Activated CD4-positive, alpha-beta T cell treated with anti-CD3 and anti-CD28 coated beads for 48 hours (primary cell): Measurements from ENCODE around the gene SOX18.

Experiments
- DNase-seq: peaks from one replicate; pipeline ENCODE4 v3.0.0-alpha.2; 2020

Gene SOX18

GRCh38 chr20:64080013-64080812 is 30.8 kb upstream of the SOX18 start, which contains the start of gene OPRL1:
TSS of gene OPRL1 (plus strand) at chr20:64080082. CDS start at chr20:64092721, 12,639 bp downstream.
- DNase-seq = peak; percentile 40

DNA sequence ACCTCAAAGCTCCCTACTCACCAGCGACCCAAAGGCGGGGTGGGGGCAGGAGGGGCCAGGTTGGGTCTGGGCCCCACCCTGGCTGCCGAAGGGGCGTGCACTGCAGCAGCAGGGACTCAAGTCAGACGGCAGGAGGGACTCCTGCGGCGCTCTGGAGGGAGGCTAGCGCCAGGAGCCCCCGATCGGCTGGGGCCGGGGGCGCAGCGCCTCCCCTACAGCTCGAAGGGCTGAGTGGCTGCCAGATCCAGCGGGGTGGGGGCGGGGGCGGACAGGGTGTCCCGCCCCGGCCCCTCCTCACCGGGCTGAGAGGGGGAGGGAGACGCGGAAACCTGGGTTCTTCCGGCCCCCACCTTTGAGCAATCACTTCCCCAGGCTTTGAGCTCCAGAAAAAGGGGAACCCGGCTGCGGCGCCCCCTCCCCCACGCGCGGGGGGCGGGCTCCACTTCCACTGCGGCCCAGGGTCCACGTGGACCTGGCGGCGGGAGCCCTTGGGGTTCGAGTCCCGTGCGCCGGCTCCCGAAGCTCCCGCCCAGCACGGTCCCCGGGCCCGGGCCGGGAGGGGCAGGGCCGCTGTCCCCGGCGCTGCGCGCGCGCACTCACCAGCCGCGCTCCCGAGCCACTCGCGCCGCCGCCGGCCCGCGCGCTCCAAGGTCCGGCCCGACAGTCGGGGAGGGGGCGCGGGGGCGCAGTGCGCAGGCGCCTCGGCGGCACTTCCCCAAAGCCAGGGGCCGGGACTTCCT is 30.0 kb upstream of the SOX18 start, which contains the start of gene RGS19:
Gene RGS19, minus strand, starts transcription at position 246 of the 740 bp plus-strand sequence. CDS start 2,632 bp downstream, outside the sequence.
- peak; percentile 64 for DNase-seq

GRCh38 chr20:64078934-64079272 is 29.5 kb upstream of the SOX18 start:
- no peak for DNase-seq

DNA sequence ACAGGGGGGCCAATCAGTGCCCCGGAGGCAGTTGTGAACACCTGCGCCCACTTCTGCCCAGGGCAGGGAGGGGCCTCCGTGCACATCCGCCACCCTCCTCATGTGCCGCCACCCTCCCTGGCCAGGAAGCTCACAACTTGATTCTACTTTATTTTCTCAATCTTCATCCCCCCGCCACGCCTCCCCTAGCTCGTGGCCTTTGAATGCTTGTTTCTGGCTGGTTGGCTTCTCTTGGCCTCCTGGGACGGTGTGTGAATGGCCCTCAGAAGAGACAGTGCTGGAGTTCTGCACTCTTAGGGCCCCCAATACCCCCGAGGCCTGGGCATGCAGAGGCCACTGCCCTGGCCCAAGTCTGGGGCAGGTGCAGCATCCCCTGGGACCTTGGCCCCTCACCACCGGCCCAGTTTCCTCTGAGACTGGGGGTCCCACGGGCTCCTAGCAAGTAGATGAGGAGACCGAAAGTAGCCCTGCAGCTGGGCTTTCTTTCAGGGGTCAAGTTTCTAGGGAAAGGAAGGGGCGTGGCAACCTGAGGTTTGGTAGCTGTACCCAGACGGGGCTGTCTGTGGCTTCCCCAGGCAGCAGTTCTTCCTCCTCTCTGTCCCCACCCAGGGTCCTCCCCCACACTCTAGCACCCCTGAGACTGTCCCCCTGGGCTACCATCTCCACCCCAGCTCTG is 28.6 kb upstream of the SOX18 start:
- peak; percentile 68 for DNase-seq

GRCh38 chr20:64077541-64077875 is 28.1 kb upstream of the SOX18 start:
- no peak for DNase-seq

DNA sequence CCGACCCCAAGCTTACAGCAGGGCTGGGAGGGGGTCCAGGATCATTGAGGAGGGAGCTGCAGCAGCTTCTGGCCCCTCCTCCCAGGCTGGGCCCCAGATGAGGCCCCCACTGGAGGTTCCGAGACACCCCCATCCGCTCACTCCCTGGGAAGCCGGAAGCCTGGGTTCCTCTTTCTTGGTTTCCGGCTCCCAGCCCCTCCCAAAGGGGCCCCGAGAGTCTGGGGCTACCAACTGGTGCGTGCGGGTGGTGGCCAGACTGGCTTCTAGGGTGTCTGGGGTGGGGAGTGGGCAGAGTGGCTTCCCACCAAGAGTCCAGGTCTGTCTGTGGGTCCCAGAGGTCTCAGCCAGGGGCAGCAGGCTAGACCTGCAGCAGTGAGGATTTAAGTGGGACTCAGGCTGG is 27.7 kb upstream of the SOX18 start:
- peak; percentile 52 for DNase-seq

- no peak for DNase-seq
Observed at GRCh38 chr20:64076061-64076997, 26.9 kb upstream of the SOX18 start.

GRCh38 chr20:64075556-64075955 is 26.1 kb upstream of the SOX18 start:
- DNase-seq = no peak

- DNase-seq = no peak
Observed at GRCh38 chr20:64074963-64075362, 25.5 kb upstream of the SOX18 start.

- DNase-seq = no peak
Observed at GRCh38 chr20:64074184-64074789, 24.8 kb upstream of the SOX18 start.

DNA sequence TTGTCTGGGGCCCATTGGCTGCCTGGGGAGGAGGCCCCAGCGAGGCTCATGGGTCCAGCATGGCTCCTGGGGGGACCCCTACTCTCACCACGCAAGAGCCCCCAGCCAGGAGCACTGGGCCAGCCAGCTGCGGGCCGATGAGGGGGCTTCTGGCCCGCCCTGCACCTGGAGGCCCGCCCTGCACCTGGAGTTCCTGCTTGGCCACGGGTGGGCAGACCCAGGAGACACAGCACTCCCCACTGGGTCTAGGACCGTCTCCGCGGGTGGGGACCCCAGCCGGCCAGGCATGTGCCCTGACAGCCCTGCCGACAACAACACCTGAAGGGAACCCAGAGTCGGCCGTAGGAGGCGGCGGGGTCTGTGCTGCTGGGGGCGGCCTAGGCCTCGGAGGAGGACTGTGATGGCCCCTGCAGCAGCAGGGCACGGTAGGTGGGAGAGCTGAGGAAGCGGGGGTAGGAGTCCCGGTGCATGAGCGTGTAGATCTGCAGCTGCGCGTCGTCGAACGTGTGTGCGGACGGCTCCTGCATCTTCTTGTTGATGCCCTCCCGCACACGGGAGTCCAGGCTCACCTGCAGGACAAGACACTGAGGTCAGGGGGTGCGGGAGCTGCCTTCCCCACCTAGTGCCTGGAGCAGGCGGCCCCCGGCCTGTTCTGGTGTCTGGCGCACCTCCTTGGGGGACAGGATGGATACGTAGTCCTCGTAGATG is 24.2 kb upstream of the SOX18 start:
- DNase-seq = no peak

GRCh38 chr20:64072498-64073063 is 23.1 kb upstream of the SOX18 start:
- no peak for DNase-seq

- no peak for DNase-seq
Observed at GRCh38 chr20:64071341-64072332, 22.2 kb upstream of the SOX18 start.

GRCh38 chr20:64070244-64070993 is 21.0 kb upstream of the SOX18 start:
- no peak for DNase-seq

DNA sequence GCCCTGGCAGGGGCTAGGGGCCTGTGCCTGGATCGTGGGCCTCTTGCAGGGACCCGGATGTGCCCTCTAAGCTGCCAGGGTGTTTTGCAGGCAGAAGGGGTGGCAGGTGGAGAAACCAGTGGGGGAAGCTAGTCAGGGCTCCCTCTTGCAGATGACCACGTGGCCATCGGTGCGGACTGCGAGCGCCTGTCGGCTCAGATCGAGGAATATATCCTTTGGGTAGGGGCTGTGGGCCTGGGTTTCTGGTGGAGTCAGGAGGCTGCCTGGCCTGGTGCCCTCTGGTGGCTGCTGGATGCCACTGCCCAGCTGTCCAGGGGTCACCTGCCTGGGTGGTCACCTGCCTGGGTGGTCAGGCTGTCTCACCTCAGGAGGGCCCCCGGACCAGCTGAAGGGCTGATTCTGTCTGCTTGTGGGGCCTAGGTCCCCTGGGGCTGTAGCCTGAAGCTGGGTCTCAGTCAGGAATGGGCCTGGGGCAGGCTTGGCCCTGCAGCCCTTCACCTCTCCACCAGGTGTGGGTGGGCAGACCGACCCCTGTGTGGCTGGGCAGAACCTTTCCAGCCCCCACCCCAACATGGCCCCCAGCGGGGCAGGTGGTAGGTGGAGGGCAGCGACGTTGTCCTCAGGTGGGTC is 20.3 kb upstream of the SOX18 start:
- DNase-seq = no peak

DNA sequence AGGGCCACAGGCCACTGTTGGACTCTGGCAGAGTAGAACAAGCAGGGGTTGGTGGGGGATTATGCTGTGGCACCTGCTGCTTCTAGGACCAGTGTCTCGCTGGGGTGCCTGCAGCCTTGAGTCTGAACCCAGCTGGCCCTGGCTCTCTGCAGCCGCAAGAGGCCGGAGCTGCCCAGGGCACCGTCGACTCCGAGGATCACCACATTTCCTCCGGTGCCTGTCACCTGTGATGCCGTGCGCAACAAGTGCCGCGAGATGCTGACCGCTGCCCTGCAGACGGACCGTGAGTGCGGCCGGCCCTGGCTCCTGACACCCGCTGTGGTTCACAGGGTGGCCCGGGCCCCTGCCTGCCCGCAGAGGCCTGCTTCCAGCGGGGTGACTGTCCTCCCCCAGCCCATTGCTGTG is 19.8 kb upstream of the SOX18 start:
- no peak for DNase-seq

DNA sequence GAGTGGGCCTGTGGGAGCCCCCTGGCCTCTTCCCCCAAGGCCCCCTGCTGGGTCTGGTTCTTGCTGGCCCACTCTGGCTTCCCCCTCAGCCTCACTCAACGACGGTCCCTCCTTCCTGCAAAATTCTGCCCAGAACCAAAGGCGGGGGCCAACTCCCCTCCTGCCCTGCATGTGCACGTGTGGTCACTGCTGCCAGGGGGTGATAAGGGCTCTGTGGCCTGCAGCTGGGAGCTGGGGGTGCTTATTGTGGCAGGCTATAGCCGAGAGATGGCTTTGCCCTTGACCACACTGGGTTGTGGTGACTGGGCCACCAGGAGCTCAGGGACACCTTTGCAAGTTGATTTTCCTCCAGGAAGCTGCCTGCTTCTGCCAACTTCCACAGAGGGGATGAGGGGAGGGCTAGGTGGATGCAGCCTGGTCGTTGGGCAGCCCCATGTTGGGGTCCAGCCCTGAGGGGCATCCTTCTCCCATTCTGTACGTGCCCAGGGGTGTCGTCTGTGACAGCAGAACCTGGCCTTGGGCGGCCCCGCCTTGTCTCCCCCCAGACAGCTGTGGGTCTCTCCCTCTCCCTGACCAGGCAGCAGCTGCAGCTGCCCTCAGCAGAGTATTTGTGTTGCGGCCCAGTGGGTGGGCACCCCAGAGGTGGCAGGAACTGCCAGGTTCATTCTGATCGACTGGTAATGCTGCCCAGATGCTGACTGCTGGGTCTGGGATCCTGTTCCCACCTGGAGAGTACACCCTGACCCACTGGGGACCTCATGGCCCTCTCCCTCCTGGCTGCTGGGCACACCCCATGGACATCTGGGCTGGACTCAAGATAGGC is 19.2 kb upstream of the SOX18 start:
- no peak for DNase-seq
